HG02938 (cell line): ENCODE measurements around the gene HLX.

Experiments used
- ATAC-seq: cut with Tn5 transposase; IDR thresholded peaks from one replicate; pipeline ENCODE4 v1.9.1; 2021; ENCODE audit warnings: mild to moderate bottlenecking, moderate library complexity; ENCODE audit not compliant: unreplicated experiment

Gene HLX, protein sequence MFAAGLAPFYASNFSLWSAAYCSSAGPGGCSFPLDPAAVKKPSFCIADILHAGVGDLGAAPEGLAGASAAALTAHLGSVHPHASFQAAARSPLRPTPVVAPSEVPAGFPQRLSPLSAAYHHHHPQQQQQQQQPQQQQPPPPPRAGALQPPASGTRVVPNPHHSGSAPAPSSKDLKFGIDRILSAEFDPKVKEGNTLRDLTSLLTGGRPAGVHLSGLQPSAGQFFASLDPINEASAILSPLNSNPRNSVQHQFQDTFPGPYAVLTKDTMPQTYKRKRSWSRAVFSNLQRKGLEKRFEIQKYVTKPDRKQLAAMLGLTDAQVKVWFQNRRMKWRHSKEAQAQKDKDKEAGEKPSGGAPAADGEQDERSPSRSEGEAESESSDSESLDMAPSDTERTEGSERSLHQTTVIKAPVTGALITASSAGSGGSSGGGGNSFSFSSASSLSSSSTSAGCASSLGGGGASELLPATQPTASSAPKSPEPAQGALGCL

DNA sequence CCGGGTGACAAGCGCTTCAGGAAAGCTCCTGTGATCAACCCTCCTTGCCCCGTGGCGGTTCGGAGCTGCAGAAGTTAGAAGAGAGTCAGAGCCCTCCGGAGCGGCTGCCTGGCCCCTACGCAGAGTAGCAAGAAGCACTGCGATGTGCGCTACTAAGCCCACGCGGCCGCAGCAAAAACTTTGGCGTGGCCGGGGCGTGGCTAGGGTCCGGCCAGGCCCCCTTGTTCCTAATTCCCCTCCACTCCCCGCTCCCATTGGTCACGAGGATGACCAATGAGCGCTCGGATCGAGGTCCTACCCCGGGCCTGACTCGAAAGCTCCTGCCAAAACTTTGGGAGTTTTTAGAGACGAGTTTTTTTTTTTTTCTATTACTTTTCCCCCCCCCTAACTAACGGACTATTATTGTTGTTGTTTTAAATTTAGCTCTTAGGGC lies at the start of gene HLX:
Gene HLX (plus strand): TSS at position 368 of the 433 bp plus-strand sequence. CDS start 415 bp downstream, outside the sequence.
- ATAC-seq, result peak; percentile 44

DNA sequence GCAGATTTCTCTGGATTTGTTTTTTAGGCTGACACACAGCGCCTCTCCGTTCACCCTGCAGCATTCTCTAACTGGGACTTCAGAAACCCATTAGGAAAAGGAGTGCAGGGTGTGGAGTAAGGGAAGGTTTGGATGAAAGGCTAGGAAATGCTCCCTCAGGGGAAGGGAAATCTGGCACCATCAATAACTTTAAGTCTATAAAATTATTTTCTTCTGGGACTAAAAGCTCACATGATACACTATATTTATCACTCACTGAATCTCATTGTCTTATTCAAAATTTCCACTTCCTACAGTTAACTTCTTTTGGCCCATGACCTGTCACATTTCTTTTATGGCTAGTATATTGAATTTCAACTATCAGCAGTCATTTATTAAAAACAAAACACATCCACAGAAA lies 45.8 kb upstream of the HLX start:
- no peak for ATAC-seq

DNA sequence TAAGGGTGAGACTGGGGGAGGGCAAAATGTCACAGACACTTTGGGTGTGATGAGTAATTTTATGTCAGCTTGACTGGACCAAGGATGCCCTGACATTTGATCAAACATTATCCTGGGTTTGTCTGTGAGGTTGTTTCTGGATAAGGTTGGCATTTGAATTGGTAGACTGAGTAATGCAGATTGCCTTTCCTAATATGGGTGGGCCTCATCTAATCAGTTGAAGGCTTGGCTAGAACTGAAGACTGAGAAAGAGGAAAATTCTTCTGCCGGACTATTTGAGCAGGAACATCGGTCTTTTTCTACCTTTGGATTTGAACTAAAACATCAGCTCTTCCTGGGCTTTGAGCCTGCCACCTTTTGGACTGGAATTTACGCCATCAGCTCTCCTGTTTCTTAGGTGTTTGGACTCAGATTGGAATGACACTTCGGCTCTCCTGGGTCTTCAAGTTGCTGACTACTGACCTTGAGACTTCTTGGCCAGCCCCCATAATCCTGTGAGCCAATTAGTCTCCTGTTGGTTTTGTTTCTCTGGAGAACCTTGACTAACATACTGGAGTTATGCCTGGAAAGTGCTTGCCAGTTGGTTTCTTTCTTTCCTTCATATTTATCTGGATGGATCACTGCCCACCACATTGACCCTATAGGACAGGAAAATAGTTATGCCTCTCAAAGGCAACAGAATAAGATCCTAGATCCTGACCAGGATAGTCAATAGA lies 44.9 kb upstream of the HLX start:
- no peak for ATAC-seq

DNA sequence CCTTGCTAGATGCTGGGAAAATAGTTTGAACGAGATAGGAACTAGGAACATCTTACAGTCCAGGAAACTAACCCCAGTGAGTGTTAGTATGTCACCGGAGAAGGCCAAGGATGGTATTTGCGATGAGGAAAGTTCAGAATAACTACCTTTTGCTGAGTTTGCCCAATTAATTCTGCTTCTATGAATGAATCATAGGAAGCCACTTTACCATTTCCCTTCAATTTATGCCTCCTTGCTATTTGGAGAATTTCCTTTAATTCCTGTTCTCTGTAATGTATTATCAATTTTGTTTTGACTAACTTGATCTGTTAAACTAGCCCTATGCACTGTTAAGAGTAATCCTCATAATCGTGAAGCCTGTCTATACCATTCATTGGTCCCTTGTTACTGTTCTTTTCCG lies 40.7 kb upstream of the HLX start:
- ATAC-seq, result no peak

DNA sequence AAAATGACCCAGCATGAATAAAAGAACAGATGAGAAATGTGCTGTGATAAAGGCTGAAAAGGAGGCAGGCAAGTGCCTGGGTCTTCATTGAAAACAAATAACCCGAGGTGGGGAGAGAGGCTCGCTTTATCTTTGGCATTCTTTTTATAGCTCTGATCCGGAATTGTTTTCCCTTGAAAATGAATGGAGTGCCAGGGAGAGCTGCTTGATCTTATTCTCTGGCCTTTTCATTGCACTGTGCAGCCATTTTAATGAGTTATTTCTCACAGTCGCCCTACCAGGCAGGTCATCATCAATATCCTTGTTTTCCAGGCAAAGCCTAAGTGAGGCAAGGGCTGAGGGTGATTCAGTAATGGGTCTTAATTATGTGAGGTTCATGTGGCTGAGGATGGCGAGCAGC lies 39.8 kb upstream of the HLX start:
- ATAC-seq, result no peak

DNA sequence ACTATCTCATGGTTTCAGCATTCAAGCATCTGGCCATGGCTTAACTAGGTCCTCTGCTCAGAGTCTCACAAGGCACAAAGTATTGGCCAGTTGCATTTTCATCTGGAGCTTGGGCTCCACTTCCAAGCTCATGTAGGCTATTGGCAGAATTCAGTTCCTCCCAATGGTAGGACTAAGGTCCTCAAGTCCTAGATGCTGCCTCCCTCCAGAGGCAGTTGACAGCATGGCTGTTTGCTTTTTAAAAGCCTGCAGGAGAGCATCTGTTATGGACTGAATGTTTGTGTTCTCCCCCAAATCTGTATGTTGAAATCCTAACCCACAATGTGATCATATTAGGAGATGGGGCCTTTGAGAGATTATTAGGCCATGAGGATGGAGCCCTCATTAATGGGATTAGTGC lies 38.0 kb upstream of the HLX start:
- ATAC-seq, result no peak

DNA sequence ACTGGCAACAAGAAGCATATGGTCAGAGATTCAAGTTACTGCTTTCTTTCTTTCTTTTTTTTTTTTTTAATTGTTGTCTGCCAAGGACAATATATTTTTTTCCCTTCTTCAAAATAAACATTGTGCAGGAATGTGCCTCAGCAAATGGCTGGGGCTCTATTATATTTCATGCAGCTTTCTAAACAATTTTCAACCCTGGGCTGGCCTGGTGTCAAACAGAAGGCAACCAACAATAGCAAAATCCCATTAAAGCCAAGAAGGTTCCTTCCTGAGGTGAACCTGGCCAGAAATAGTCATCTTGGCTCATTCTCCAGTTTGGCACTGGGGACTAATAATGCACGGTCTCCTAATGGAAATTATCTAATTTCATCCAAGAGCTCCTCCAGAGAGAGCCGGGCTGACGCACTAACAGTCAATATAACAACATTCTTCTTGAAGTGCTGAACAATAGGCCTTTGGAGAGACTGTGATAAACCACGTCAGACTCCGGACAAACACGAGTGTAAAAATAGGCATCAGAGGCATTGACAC lies 35.7 kb upstream of the HLX start:
- ATAC-seq, result no peak

DNA sequence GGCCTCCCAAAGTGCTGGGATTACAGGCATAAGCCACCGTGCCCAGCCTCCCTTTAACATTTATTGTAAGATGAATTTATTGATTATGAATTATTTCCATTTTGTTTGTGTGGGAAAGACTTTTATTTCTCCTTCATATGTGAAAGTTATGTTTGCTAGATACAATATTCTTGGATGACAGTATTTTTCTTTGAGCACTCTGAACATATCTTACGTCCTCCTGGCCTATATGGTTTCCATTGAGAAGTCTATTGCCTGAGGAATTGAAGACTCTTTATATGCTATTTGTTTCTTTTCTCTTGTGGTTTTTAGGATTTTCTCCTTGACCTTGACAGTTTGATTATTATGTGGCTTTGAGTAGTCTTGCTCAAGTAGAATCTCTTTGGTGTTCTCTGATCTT lies 26.8 kb upstream of the HLX start:
- no peak for ATAC-seq

DNA sequence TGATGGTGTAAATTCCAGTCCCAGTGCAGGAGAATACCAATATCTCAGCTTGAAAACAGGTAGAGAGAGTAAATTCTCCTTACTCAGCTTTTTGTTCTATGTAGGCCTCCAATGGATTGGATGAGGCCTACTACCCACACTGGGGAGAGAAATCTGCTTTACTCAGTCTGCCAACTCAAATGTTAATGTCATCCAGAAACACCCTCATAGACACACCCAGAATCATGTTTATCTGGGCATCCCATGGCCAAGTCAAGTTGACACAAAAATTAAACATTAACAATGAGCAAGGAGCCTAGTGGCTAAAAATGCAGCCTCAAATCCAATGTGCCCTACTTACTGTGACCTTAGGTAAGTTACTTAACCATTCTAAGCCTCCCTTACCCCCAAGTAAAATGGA lies 6.9 kb upstream of the HLX start:
- ATAC-seq, result no peak

DNA sequence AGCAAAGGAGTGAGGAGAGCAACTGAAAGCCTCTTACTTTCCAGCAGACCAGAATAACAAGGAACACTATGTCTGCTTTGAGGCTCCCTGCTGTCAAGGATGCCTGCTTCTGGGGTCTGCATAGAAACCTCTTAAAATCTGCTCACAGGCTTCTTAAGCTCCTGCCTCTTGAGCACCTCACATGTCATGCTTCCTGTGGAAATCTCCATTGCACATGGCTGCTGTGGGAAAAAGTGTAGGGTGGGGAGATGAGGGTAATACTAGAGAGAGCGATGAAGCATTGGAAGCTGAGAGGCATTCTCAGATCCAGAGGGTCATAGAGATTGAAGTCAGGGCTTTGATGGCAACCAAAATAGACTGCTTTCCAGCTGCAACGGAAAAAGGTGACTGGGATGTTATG lies 6.2 kb upstream of the HLX start:
- no peak for ATAC-seq

DNA sequence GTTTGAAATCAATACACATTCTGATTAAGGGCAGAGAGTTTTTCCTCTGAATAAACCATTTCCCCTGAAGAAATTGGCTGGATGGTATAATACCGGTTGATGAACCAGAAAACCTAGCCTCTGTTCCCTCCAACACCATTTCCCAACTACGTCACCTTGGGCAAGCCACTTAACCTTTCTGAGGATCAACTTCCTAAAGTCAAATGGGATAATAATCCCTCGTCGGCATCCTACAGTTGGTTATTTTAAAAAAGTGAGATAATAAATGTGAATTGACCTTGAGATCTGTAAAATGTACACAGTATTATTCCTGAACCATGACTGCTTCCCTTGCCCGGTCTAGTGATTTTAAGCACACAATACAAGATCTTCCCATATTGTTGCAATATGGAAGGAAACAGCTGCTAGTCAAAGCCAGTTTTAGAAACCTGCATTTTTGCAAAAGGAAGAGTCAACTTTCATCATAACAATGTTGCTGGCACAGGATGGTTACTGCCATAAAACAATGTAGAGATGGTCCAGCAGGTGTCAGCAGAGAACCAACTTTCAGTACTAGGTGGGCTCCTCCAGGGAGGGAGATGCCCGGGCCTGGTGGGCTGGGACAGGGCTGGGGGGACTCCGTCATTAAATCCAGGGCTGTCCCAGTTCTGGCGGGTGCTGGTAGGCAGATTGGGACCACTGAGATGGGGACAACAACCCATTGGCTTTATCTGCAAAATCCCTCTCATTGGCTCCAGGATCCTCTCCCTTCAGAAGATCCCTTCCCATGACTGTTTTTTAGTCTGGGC lies 5.2 kb upstream of the HLX start:
- no peak for ATAC-seq

DNA sequence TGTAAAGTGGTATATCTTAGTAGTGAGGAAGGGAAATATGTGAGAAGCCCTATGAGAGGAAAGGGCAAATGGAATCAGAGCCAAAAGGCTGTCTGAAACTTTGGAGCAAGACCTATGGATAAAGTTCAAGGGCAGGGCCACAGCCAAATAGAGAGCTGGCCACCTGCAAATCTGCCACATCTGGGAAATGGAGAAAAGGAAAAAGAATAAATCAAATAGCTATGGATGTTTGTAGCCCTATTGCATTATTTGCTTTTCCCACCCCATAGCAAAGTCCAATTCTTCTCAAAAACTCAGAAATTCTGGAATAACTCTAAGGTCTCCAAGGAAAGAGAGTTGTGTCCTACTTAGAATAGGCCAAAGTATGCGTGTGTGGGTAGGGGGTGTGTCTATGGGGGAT lies 4.0 kb upstream of the HLX start:
- ATAC-seq, result no peak

DNA sequence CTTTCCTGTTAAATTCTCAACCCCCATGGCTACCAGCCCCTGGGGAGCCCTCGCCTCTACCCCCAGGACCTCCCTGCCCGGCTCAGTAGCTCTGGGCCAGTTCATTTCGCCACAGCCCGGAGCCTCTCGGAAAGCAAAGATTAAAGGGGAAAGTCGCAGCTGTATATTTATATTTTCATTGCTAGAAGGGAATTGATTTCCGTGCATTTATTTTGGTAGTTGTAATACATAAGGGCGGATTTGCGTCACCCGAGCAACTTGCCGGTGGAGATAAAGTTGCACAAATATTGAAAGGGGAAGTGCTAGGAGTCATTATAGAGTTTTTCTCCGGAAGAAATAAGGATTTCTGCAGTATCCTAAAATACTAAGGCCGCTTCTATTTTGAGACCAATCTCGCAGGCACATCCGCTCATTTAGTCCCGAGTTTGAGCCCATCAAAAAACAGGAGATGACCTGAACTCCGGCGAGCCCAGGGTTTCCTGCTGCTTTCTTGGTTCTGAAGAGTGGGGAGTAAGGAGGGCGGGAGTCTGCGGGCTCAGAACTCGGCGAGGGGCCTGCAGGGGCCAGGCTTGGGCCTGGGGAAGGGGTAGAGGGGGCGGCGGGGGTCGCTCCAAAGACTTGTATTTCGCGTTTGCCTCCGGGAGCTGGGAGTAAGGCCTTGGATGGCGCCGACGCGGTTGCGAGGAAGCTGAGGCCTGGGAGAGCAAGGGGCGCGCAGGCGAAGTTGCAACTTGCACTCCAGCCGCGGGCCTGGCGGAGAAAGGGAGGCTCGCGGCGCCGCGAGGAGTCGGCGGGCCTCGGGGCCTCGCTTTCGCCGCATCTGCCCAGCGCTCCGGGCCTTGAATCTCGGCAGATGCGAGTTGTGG lies 2.5 kb upstream of the HLX start:
- no peak for ATAC-seq

DNA sequence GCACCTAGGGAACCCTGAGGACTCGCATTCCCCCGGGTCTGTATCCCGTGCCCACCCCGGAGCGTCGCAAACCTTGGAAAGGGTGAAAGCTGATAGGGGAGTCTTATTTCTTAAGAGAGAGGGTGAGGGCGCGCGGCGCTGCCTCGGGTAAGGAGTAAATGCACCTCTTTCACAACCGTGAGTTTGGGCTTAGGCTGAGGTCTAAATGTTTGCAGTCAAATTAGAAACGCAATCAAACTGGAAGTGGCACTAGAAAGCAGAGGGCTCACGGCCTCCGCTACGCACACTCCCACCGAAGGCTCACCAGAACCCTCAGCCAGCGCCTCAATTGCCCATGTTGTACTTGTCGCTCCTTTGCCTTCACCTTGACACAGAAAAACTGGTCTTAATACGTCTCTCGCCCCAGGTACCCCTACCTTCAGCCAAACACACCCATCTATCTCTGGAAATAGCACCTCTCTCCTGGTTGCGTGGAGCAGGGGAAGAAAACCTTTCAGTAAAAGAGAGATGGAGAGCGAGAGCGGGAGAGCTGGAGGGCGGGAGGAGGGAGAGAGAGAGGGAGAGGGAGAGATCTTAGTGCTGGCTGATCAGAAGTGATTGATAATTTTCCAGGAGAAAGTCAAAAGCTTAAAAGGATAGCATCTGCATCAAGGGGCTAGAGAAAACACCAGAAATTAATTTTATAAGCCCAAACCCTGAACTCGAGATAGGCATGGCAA lies 1.7 kb upstream of the HLX start:
- ATAC-seq, result no peak

DNA sequence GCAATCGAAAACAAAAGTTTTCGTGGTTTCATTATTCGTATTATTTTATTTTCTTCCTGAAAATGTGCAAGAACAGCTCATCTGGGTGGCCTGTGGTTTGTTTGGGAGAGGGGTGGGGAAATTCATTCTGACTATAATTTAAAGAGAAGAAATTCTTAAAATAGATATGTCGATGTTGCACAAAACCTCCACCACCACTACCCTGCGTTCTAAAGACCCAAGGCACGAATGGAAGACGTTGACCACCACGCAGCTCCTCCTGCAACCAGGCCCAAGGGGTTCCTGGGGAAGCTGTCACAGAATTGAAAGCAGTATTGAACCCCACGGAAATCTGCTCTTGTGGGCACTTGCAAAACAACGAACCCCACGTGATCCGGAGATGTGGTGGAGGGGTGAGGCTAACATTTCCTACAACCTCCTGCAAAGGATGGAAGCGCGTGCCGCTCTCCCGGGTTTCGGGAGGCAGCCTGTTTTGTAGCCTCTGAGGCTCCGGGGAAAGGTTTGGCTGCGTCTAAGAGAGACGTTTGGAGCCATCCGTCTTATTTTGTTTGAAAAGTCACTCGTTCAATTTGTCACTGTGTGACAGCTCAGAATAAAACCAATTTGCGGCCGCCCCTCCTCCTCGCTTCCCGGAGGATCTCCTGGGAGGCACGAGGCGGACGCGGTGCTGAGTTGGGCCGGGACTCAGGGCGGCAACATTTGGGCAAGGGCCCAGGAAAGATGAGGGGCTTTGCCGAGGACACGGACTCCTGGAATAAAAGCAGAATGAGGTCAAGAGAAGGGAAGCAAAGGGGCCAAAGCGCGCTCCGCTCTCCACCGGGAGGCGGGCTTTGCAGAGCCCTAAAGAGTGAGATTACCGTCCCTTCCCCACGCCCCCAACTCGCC lies 810 bp upstream of the HLX start:
- ATAC-seq, result peak; percentile 28

DNA sequence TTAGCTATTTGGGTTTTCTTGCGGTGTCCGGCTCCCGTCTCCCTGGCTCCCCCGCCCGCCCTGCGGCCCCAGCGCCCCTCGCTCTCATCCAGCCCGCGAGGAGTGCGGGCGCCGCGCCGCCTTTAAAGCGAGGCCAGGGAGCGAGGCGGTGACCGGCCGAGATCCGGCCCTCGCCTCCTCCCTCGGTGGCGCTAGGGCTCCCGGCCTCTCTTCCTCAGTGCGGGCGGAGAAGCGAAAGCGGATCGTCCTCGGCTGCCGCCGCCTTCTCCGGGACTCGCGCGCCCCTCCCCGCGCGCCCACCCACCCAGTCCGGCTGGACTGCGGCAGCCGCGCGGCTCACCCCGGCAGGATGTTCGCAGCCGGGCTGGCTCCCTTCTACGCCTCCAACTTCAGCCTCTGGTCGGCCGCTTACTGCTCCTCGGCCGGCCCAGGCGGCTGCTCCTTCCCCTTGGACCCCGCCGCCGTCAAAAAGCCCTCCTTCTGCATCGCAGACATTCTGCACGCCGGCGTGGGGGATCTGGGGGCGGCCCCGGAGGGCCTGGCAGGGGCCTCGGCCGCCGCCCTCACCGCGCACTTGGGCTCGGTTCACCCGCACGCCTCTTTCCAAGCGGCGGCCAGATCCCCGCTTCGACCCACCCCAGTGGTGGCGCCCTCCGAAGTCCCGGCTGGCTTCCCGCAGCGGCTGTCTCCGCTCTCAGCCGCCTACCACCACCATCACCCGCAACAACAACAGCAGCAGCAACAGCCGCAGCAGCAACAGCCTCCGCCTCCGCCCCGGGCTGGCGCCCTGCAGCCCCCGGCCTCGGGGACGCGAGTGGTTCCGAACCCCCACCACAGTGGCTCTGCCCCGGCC lies 492 bp downstream of the HLX start:
- ATAC-seq, result peak; percentile 37

DNA sequence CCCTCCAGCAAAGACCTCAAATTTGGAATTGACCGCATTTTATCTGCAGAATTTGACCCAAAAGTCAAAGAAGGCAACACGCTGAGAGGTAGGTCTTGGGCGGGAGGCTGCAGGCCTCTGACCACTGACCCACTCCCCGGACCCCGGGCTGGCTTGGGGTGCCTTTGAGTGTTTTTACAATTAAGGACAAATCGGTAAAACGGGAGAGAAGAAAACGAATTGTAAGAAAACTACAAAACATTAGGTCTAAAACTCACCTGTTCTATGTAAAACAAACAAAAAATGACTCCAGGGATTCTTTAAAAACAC lies 1.1 kb downstream of the HLX start:
- no peak for ATAC-seq
